GM12875 (cell line): ENCODE measurements around the gene FBXO42.
"Not testable (repeated sequence)": the region's sequence is repeated elsewhere in the genome, so short reads cannot be mapped to it uniquely, and the experiment has no call there.

Experiments used
- H3K4me3 ChIP-seq: one replicate; pipeline ENCODE4 v1.5.1; 2011; ENCODE audit warnings: low read depth, low read length, control low read depth
- TF ChIP-seq, protein P1 (sequence below): IDR thresholded peaks from 2 replicates; pipeline ENCODE4 v1.5.1; 2011; ENCODE audit warnings: low read depth, mild to moderate bottlenecking, control low read depth, inconsistent platforms, low read length, moderate library complexity, borderline replicate concordance; ENCODE audit not compliant: insufficient read depth

Gene FBXO42

DNA sequence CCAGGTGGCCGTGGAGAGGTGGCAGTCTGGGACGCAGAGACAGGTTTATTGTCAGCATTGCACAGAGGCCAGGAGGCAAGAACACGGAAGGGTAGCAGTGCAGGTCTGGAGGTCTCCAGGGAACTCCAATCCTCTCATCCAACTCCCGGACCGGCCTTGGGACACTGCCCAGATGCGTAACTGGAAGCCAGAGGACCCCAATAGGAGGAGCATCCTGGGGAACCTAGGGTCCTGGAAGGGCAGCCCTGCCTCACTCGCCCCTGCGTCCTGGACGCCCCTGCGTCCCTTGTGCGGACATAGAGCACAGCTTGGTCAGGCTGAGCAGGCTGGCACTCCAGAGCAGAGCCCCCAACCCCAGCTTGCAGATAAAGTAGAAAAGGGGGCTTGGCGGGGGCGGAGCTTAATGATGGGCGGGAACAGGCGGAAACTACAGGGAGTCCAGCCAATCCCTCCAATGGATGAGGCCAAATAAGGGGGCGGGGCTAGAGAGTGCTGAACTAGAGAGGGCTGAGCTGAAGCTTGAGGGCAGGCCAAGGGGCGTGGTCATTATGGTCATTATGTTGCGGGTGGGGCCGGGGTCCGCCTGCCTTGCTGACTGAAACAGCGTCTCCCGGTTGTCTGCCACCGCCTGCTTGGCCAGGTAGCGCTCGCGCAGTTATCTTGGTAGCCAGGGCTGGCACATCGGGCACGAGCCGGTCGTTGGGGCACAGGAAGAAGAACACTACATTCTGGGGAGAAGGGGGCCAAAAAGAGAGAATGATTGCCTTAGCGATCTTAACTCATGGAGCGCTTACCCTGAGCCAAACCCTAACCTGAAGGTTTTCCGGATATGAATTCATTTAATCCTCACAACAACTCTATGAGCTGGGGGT, 136.2 kb downstream of the FBXO42 start:
- TF ChIP-seq, protein P1, sequence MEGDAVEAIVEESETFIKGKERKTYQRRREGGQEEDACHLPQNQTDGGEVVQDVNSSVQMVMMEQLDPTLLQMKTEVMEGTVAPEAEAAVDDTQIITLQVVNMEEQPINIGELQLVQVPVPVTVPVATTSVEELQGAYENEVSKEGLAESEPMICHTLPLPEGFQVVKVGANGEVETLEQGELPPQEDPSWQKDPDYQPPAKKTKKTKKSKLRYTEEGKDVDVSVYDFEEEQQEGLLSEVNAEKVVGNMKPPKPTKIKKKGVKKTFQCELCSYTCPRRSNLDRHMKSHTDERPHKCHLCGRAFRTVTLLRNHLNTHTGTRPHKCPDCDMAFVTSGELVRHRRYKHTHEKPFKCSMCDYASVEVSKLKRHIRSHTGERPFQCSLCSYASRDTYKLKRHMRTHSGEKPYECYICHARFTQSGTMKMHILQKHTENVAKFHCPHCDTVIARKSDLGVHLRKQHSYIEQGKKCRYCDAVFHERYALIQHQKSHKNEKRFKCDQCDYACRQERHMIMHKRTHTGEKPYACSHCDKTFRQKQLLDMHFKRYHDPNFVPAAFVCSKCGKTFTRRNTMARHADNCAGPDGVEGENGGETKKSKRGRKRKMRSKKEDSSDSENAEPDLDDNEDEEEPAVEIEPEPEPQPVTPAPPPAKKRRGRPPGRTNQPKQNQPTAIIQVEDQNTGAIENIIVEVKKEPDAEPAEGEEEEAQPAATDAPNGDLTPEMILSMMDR, result no peak
- no peak overlapping the region for H3K4me3 ChIP-seq

DNA sequence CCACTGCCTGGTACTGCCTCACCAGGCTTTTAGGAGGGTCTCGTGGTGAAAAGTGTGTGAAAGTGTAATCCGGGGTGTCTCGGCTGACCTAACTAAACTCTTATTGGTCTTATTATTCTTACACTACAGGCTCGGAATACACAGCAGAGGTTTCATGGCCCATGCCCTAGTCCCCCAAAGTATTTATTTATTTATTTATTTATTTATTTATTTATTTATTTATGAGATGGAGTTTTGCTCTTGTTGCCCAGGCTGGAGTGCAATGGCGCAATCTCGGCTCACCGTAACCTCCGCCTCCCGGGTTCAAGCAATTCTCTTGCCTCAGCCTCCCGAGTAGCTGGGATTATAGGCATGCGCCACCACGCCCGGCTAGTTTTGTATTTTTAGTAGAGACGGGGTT, 137.0 kb downstream of the FBXO42 start:
- not testable (repeated sequence) for H3K4me3 ChIP-seq

DNA sequence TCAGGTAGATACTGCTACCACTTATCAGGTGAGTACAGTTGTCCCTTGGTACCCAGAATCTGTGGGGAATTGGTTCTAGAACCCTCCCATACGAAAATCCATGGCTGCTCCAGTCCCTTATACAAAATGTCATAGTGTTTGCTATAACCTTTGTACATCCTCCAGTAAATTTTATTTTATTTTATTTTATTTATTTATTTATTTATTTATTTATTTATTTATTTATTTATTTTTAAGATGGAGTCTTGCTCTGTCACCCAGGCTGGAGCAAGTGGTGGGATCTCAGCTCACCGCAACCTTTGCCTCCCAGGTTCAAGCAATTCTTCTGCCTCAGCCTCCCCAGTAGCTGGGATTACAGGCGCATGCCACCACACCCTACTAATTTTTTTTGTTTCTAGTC, 138.7 kb downstream of the FBXO42 start:
- H3K4me3 ChIP-seq, result not testable (repeated sequence)

DNA sequence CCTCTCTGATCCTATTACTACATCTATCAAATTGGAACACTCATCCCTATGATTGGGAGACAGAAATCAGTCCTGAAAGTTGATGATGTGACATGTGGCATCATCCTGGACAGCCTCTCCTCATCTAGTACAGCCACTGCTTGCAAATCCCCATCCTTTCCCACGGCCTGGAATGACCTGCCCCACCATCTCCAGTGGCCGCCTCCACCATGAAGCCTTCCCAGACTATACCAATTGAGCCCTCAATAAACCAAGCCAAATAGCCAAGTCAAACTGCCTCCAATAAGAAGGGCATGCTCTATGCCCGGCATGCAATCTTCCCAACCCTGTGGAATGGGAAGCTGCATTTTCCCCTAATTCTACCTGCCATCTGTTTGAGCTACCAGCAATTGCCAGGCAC, 139.3 kb downstream of the FBXO42 start:
- TF ChIP-seq, protein P1, result no peak
- no peak overlapping the region for H3K4me3 ChIP-seq

DNA sequence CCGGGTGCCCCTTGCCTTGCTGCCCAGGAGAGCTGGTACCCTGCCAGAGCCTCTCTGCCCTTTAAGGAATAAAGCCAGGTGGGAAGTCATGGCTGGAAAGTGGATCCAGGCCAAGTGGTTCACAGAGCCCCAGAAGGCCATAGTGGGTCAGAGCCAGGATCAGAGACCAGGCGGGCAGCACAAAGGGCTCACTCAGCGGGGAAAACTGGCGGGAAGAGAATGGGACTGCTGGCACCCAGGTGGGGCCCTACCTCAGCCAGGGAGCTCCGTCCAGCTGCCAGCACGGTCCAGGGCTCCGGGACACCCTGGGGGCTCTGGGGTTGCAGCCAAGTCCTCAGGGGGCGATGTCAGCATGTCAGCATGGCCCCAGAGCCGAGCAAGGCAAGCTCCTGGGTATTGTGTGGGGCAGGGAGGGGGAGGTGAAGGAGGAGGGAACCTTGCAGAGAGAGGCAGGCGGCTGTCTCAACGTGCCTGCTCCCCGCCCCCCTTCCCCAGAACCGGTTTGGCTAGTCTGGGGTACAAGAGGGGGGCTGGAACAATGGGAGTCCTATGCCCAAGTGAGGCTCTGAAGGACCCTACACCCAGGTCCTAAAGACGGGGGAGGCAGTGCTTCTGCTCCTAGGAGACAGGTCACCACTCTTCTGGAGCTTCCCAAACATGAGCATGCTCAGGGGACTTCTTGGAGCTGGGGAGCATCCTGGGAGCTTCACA, 139.9 kb downstream of the FBXO42 start, which contains the start of gene ARHGEF19:
TSS of gene ARHGEF19 (minus strand) at position 402 of the 711 bp plus-strand sequence. CDS start 3,598 bp downstream, outside the sequence.
- H3K4me3 ChIP-seq, result no peak within 1 kb of the TSS

DNA sequence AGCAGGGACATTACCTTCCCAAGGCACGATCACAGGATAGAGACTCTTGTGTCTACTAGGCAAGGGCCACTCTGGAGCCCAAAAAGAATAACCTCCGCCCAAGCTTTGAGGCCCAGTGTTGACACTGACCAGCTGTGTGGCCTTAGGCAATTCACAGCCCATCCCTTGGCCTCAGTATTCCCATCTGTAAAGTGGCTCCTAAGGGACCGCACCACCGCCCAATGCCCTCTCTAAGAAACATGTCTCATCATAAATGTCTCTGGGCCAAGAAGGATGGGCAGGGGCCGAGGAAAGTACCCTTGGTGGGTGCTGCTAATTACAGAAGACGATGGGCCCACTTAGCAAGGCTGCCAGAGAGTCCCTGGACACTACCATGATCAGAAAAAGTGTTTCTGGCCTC, 140.5 kb downstream of the FBXO42 start:
- H3K4me3 ChIP-seq, result no peak overlapping the region
- TF ChIP-seq, protein P1, result no peak

More for the DNA sequence above, 139.9 kb downstream of the FBXO42 start, which contains the start of gene ARHGEF19:
- TF ChIP-seq, protein P1, result no peak

DNA sequence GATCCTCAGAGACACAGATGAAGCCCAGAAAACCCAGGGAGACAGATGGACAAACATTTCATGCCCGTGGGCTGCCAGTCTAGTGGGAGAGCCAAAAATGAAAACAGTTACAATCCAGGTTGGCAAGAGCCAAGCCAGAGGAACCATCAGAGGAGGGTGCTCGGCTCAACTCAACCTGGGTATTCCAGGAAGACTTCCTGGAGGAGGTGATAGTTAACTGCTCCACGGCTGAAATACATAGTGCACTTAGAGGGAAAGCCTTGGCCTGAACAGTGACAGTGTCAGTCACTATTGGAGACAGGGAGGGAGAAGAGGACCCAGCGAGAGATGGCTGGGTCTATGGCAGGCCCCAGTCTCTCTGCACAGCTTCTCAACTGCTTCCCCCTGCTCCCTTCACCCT, 141.7 kb downstream of the FBXO42 start:
- TF ChIP-seq, protein P1, result no peak
- no peak overlapping the region for H3K4me3 ChIP-seq
